Measurements from ENCODE around the gene PODXL2.

The PODXL2 gene

DNA sequence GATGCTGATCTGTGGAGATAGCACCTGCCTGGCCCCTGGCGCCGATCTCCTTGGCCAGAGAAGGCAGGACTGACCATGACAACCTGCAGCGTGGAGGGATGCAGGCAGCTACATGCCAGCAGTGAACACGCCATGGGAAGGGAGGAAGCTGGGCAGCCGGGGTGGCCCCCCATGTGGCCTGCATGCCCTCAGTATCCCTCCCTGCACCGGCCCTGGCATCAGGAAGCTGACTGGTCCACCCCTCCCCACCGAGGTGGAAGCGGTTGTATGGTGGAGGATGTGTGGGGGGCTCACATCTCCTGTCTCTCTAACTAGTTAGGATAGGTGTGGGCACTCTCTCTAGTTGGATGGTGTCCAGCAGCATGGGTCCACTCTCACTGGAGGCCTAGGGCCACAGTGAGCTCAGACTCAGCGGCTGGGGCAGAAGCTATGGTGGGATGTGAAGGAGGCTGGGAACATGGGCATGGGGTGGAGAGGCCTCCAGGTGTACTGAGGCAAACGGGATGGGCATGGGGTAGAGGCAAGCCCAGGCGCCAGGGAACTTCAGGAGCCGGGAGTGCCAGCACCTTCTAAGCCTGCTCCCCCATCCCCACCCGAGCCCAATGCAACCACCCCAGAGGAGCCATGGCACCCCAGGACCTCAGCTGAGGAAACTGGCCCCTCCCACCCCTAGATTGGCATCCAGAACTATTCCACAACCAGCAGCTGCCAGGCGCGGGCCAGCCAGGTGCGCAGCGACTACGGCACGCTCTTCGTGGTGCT, 42.0 kb downstream of the PODXL2 start:
- Histone ChIP-seq H3K9ac (ENCODE audit: low read length) (no peak overlapping the region), H3K79me2 (ENCODE audit: control insufficient read depth, insufficient read depth, low read length) (no peaks in the 10 kb centered on the region), H3K56ac (ENCODE audit: low read length) (no peak overlapping the region), H3K23ac (ENCODE audit: low read length) (no peak overlapping the region), H3K36me3 (ENCODE audit: control insufficient read depth, insufficient read depth, low read length) (no peaks in the 10 kb centered on the region), H2BK5ac (ENCODE audit: low read length) (no peak overlapping the region), H3K4me3 (ENCODE audit: low read length) (no peak overlapping the region), H4K5ac (ENCODE audit: low read length) (no peak overlapping the region), H3K4me2 (ENCODE audit: low read length) (no peak overlapping the region), H3K4ac (ENCODE audit: low read depth, low read length) (no peak overlapping the region), H2BK15ac (replicated peaks; ENCODE audit: low read depth) (no peak overlapping the region), H2AK5ac (ENCODE audit: low read length) (no peak overlapping the region), H4K8ac (ENCODE audit: low read depth, low read length) (no peak overlapping the region), H3K27ac (ENCODE audit: low read depth, low read length) (no peak overlapping the region), H3K18ac (ENCODE audit: low read length) (no peak overlapping the region), H2BK120ac (ENCODE audit: low read depth, low read length) (no peak overlapping the region), H3K27me3 (ENCODE audit: insufficient read depth, low read length, poor library complexity) (no peaks in the 10 kb centered on the region), H3K79me1 (ENCODE audit: low read length) (no peaks in the 10 kb centered on the region), H3K4me1 (ENCODE audit: control insufficient read depth, low read depth, low read length) (no peaks in the 10 kb centered on the region)
- WGBS (ENCODE audit: extremely low coverage, insufficient coverage, low lambda C conversion rate): no CpG with 5 or more reads among the region's 20 CpGs
- DNase-seq: no peak

GRCh38 chr3:127671523-127672428, 42.8 kb downstream of the PODXL2 start:
- H2BK15ac ChIP-seq (replicated peaks; ENCODE audit: low read depth): no peak overlapping the region
- peak overlapping the region; percentile 81 for H3K9ac ChIP-seq (ENCODE audit: low read length)
- H4K5ac ChIP-seq (ENCODE audit: low read length): no peak overlapping the region
- H3K27ac ChIP-seq (ENCODE audit: low read depth, low read length): no peak overlapping the region
- H3K4me1 ChIP-seq (ENCODE audit: control insufficient read depth, low read depth, low read length): no peaks in the 10 kb centered on the region
- H3K56ac ChIP-seq (ENCODE audit: low read length): peak overlapping the region; percentile 86
- no peaks in the 10 kb centered on the region for H3K79me1 ChIP-seq (ENCODE audit: low read length)
- no peaks in the 10 kb centered on the region for H3K79me2 ChIP-seq (ENCODE audit: control insufficient read depth, insufficient read depth, low read length)
- H3K4me2 ChIP-seq (ENCODE audit: low read length): peak overlapping the region; percentile 58
- H3K4me3 ChIP-seq (ENCODE audit: low read length): peak overlapping the region; percentile 54
- DNase-seq: no peak
- H2AK5ac ChIP-seq (ENCODE audit: low read length): no peak overlapping the region
- WGBS (ENCODE audit: extremely low coverage, insufficient coverage, low lambda C conversion rate): no CpG with 5 or more reads among the region's 44 CpGs
- H3K36me3 ChIP-seq (ENCODE audit: control insufficient read depth, insufficient read depth, low read length): no peaks in the 10 kb centered on the region
- H2BK120ac ChIP-seq (ENCODE audit: low read depth, low read length): no peak overlapping the region
- peak overlapping the region; percentile 49 for H3K4ac ChIP-seq (ENCODE audit: low read depth, low read length)
- H3K23ac ChIP-seq (ENCODE audit: low read length): no peak overlapping the region
- no peak overlapping the region for H4K8ac ChIP-seq (ENCODE audit: low read depth, low read length)
- H3K18ac ChIP-seq (ENCODE audit: low read length): peak overlapping the region; percentile 62
- H3K27me3 ChIP-seq (ENCODE audit: insufficient read depth, low read length, poor library complexity): no peaks in the 10 kb centered on the region
- H2BK5ac ChIP-seq (ENCODE audit: low read length): no peak overlapping the region

DNA sequence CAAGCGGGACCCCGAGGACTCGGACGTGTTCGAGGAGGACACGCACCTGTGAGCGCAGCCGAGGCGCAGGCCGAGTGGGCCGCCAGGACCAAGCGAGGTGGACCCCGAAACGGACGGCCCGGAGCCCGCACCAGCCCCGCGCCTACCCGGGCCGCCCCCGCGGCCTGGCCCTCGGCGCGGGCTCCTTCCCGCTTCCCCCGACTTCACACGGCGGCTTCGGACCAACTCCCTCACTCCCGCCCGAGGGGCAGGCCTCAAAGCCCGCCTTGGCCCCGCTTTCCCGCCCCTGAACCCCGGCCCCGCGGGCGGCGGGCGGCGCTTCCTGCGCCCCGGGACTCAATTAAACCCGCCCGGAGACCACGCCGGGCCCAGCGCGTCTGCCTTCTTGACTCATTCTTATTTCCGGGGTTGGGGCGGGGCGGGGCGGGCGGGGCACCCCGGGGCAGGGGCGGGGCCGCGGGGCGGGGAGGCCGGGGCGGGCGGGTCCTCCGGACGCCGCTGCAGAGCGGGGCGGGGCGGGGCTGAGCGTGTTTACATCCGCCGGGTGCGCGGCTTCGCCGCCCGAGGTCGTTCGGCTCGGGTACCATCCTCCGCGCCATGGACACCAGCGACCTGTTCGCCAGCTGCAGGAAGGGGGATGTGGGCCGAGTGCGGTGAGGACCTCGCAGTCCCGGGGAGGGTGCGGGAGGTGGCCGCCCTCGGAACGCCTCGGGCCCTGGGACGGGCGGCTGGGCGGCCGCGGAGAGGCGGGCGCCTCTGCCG, 43.6 kb downstream of the PODXL2 start, which contains the start of gene ABTB1:
Gene ABTB1 (plus strand): TSS at position 524 of the 762 bp plus-strand sequence. CDS start 74 bp downstream, at position 598.
- no peak within 1 kb of the TSS for H2BK5ac ChIP-seq (ENCODE audit: low read length)
- H3K79me1 ChIP-seq (ENCODE audit: low read length): no peaks in the 10 kb centered on the region
- no peak within 1 kb of the TSS for H2BK120ac ChIP-seq (ENCODE audit: low read depth, low read length)
- H3K56ac ChIP-seq (ENCODE audit: low read length): peak within 1 kb of the TSS; percentile 92
- H3K4me1 ChIP-seq (ENCODE audit: control insufficient read depth, low read depth, low read length): no peaks in the 10 kb centered on the region
- no CpG with 5 or more reads among the region's 102 CpGs for WGBS (ENCODE audit: extremely low coverage, insufficient coverage, low lambda C conversion rate)
- H3K9ac ChIP-seq (ENCODE audit: low read length): peak within 1 kb of the TSS; percentile 81
- H3K4me3 ChIP-seq (ENCODE audit: low read length): peak within 1 kb of the TSS; percentile 82
- H3K27ac ChIP-seq (ENCODE audit: low read depth, low read length): no peak within 1 kb of the TSS
- H4K5ac ChIP-seq (ENCODE audit: low read length): no peak within 1 kb of the TSS
- peak within 1 kb of the TSS; percentile 74 for H3K4me2 ChIP-seq (ENCODE audit: low read length)
- no peak within 1 kb of the TSS for H2BK15ac ChIP-seq (replicated peaks; ENCODE audit: low read depth)
- H3K4ac ChIP-seq (ENCODE audit: low read depth, low read length): peak within 1 kb of the TSS; percentile 49
- no peak within 1 kb of the TSS for H4K8ac ChIP-seq (ENCODE audit: low read depth, low read length)
- no peak within 1 kb of the TSS for H3K23ac ChIP-seq (ENCODE audit: low read length)
- no peak within 1 kb of the TSS for H2AK5ac ChIP-seq (ENCODE audit: low read length)
- H3K18ac ChIP-seq (ENCODE audit: low read length): peak within 1 kb of the TSS; percentile 62
- H3K36me3 ChIP-seq (ENCODE audit: control insufficient read depth, insufficient read depth, low read length): no peaks in the 10 kb centered on the region
- no peaks in the 10 kb centered on the region for H3K27me3 ChIP-seq (ENCODE audit: insufficient read depth, low read length, poor library complexity)
- peak; percentile 83 for DNase-seq
- H3K79me2 ChIP-seq (ENCODE audit: control insufficient read depth, insufficient read depth, low read length): no peaks in the 10 kb centered on the region

DNA sequence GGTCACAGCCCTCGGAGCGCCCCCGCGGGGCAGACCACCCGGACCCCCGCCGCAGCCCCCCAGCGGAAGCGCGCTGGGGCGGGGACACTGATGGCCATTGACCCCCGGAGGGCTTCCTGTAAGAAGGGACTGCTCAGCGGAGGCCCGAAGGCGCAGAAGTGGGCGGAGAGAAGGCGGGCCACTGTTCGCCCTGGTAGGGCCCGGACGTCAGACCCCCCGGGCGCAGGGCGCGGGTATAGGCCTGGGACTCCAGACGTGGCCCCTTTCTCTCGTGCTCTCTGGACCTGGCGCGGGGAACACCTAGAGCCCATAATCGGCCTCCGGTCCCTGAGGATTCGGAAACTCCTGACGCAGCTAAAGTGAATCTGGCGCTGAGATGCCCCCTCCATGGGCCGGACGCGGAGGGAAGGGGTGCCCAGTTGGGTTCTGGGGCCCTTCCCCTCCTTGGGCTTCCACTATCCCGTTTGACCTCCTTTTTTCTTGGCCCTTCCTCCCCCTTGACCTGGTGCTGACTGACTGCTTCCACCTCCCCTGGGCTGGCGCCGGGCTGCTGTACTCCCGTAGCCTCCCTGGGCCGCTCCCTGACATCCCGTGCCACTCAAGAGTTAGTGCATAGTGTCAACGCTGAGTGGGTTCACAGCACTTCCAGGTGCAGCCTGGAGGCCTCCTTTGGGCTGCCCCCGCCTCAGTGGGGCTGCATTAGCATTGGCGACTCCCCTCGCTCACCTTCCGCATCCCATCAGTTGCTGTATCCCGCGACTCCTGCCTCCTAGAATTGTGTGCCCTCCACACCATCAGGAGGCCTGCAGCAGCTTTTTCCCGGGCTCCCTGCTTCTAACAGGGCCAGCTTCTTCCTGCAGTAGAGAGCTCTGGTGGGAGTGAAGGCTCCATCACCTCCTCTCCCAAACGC, 44.5 kb downstream of the PODXL2 start:
- Histone ChIP-seq H2BK5ac (ENCODE audit: low read length) (no peak overlapping the region), H3K4me1 (ENCODE audit: control insufficient read depth, low read depth, low read length) (no peaks in the 10 kb centered on the region), H2AK5ac (ENCODE audit: low read length) (no peak overlapping the region), H3K79me1 (ENCODE audit: low read length) (no peaks in the 10 kb centered on the region), H3K27me3 (ENCODE audit: insufficient read depth, low read length, poor library complexity) (no peaks in the 10 kb centered on the region), H2BK120ac (ENCODE audit: low read depth, low read length) (no peak overlapping the region), H3K18ac (ENCODE audit: low read length) (no peak overlapping the region), H4K5ac (ENCODE audit: low read length) (no peak overlapping the region), H3K4ac (ENCODE audit: low read depth, low read length) (no peak overlapping the region), H3K9ac (ENCODE audit: low read length) (peak overlapping the region; percentile 73), H3K79me2 (ENCODE audit: control insufficient read depth, insufficient read depth, low read length) (no peaks in the 10 kb centered on the region), H4K8ac (ENCODE audit: low read depth, low read length) (no peak overlapping the region), H3K4me3 (ENCODE audit: low read length) (peak overlapping the region; percentile 82), H2BK15ac (replicated peaks; ENCODE audit: low read depth) (no peak overlapping the region), H3K27ac (ENCODE audit: low read depth, low read length) (no peak overlapping the region), H3K56ac (ENCODE audit: low read length) (peak overlapping the region; percentile 92), H3K23ac (ENCODE audit: low read length) (no peak overlapping the region), H3K36me3 (ENCODE audit: control insufficient read depth, insufficient read depth, low read length) (no peaks in the 10 kb centered on the region), H3K4me2 (ENCODE audit: low read length) (peak overlapping the region; percentile 74)
- no CpG with 5 or more reads among the region's 51 CpGs for WGBS (ENCODE audit: extremely low coverage, insufficient coverage, low lambda C conversion rate)
- DNase-seq: no peak

Data from mesendoderm (in vitro differentiated cells).